Ishikawa (cell line): ENCODE measurements around the gene CD8A.

Experiments
- CEBPB ChIP-seq: IDR thresholded peaks from 2 replicates; pipeline ENCODE4 v1.6.1; 2012
- CREB1 ChIP-seq: IDR thresholded peaks from 2 replicates; pipeline ENCODE4 v1.6.1; 2012; ENCODE audit warnings: low read depth
- EGR1 ChIP-seq: IDR thresholded peaks from 2 replicates; pipeline ENCODE4 v1.6.1; 2012
- EP300 ChIP-seq: IDR thresholded peaks from 2 replicates; pipeline ENCODE4 v1.6.1; 2012; ENCODE audit warnings: borderline replicate concordance
- FOXM1 ChIP-seq: IDR thresholded peaks from 2 replicates; pipeline ENCODE4 v1.6.1; 2012; ENCODE audit warnings: low read depth, borderline replicate concordance
- NFIC ChIP-seq: IDR thresholded peaks from 2 replicates; pipeline ENCODE4 v1.6.1; 2012
- TAF1 ChIP-seq: IDR thresholded peaks from 2 replicates; pipeline ENCODE4 v1.6.1; 2012; ENCODE audit warnings: low read depth, mild to moderate bottlenecking
- TCF12 ChIP-seq: IDR thresholded peaks from 2 replicates; pipeline ENCODE4 v1.6.1; 2012; ENCODE audit warnings: low read depth
- USF1 ChIP-seq: IDR thresholded peaks from 2 replicates; pipeline ENCODE4 v1.6.1; 2012
- ZBTB7A ChIP-seq: IDR thresholded peaks from 2 replicates; pipeline ENCODE4 v1.6.1; 2012; ENCODE audit warnings: low read depth
- TF ChIP-seq, protein P1 (sequence below): IDR thresholded peaks from 2 replicates; pipeline ENCODE4 v1.6.1; 2012

GRCh38 chr2:86765310-86765695 is 25.4 kb downstream of the CD8A start:
- no peak for TF ChIP-seq EGR1
- TF ChIP-seq CREB1: no peak
- no peak for TF ChIP-seq ZBTB7A
- no peak for TF ChIP-seq EP300
- TF ChIP-seq FOXM1: no peak
- no peak for TF ChIP-seq CEBPB
- TF ChIP-seq TCF12: no peak
- TF ChIP-seq, protein P1, sequence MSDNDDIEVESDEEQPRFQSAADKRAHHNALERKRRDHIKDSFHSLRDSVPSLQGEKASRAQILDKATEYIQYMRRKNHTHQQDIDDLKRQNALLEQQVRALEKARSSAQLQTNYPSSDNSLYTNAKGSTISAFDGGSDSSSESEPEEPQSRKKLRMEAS: no peak
- no peak for TF ChIP-seq TAF1
- TF ChIP-seq USF1: no peak
- no peak for TF ChIP-seq NFIC
